IPS-18c (cell line): Measurements from ENCODE around the gene ZNF330.

ENCODE experiments used
- H3K4me3 ChIP-seq: 2 replicates; pipeline ENCODE4 v1.7.0; 2013; ENCODE audit warnings: low read depth, mild to moderate bottlenecking, low read length, moderate library complexity; ENCODE audit not compliant: insufficient read depth
- H3K9me3 ChIP-seq: one replicate; pipeline ENCODE4 v1.6.1; 2013; ENCODE audit warnings: mild to moderate bottlenecking, low read length, moderate library complexity; ENCODE audit not compliant: control insufficient read depth, insufficient read depth

Gene ZNF330

DNA sequence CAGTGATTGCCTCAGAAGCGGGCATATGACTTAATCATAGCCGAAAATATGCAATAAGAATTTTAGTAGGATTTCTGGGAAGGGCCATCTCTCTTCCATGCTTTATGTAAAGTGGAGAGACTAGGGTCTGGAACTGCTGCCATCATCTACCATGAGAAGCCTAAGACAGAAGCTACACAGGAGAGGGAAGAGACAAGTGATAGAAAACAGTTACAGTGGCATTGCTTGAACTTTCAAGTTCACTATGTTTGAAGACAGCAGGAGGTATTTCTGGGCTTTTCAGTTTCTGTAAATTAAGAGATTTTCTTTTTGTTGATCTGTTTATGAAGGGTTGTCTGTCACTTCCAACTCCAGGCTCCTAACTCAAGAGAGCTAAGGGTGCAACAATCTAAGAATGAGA lies 62.5 kb downstream of the ZNF330 start:
- H3K9me3 ChIP-seq: no peaks in the 10 kb centered on the region
- H3K4me3 ChIP-seq: no peak overlapping the region

DNA sequence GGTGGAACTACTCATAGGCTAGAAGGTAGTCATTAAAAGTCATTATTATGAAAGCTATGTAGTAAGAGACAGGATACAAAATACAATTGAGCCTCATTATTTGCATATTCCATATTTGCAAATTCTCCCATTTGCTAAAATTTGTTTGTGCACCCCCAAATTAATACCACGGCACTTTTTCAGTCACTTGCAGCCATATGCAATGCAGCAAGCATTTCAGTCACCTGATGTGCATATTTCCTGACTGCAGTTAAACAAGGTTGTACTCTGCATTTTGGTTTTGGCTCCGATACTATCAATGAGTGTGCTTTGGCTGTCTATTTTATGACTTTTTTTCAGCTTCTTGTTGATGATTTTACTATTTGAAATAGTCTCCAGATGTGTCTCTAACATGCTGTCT lies 62.9 kb downstream of the ZNF330 start:
- Histone ChIP-seq H3K9me3 (no peaks in the 10 kb centered on the region), H3K4me3 (no peak overlapping the region)
